ENCODE results near the gene ZNF442.
"Not testable (repeated sequence)": the region's sequence is repeated elsewhere in the genome, so short reads cannot be mapped to it uniquely, and the experiment has no call there.

Gene ZNF442

GRCh38 chr19:12365236-12366162 is at the start of gene ZNF442:
ZNF442 (minus strand) TSS chr19:12365683; CDS start chr19:12363631, 2,052 bp downstream.
- DNase-seq (ENCODE audit: low read depth, low spot score) = peak; percentile 77

GRCh38 chr19:12411893-12412292 is 46.4 kb upstream of the ZNF442 start:
- no peak for DNase-seq (ENCODE audit: low read depth, low spot score)

- DNase-seq (ENCODE audit: low read depth, low spot score) = peak; percentile 65
These were observed 35.4 kb upstream of the ZNF442 start, which contains the start of gene ZNF799 for GRCh38 chr19:12400633-12401502. ZNF799 (minus strand) TSS chr19:12401271; CDS start chr19:12401070, 201 bp downstream.

GRCh38 chr19:12399901-12400632 is 34.6 kb upstream of the ZNF442 start:
- not testable (repeated sequence) for DNase-seq (ENCODE audit: low read depth, low spot score)

- not testable (repeated sequence) for DNase-seq (ENCODE audit: low read depth, low spot score)
These were observed 25.7 kb upstream of the ZNF442 start for GRCh38 chr19:12391148-12391547.

- not testable (repeated sequence) for DNase-seq (ENCODE audit: low read depth, low spot score)
These were observed 20.9 kb upstream of the ZNF442 start for GRCh38 chr19:12386365-12386764.

GRCh38 chr19:12380444-12380737 is 14.9 kb upstream of the ZNF442 start:
- DNase-seq (ENCODE audit: low read depth, low spot score) = no peak

GRCh38 chr19:12379732-12380443 is 14.4 kb upstream of the ZNF442 start:
- DNase-seq (ENCODE audit: low read depth, low spot score) = no peak

GRCh38 chr19:12374026-12374425 is 8.5 kb upstream of the ZNF442 start:
- DNase-seq (ENCODE audit: low read depth, low spot score) = no peak

- DNase-seq (ENCODE audit: low read depth, low spot score) = no peak
These were observed 870 bp downstream of the ZNF442 start for GRCh38 chr19:12364391-12365235.

GRCh38 chr19:12362236-12362635 is 3.2 kb downstream of the ZNF442 start:
- DNase-seq (ENCODE audit: low read depth, low spot score) = not testable (repeated sequence)

- DNase-seq (ENCODE audit: low read depth, low spot score) = no peak
These were observed 12.1 kb downstream of the ZNF442 start for GRCh38 chr19:12353375-12353774.

GRCh38 chr19:12350890-12351197 is 14.6 kb downstream of the ZNF442 start:
- DNase-seq (ENCODE audit: low read depth, low spot score) = no peak

- DNase-seq (ENCODE audit: low read depth, low spot score) = no peak
These were observed 15.1 kb downstream of the ZNF442 start for GRCh38 chr19:12350185-12350889.

- no peak for DNase-seq (ENCODE audit: low read depth, low spot score)
These were observed 18.6 kb downstream of the ZNF442 start for GRCh38 chr19:12346896-12347295.

- no peak for DNase-seq (ENCODE audit: low read depth, low spot score)
These were observed 20.3 kb downstream of the ZNF442 start for GRCh38 chr19:12345197-12345596.

GRCh38 chr19:12333162-12334159 is 32.0 kb downstream of the ZNF442 start, which contains the start of gene ZNF563:
ZNF563 (minus strand) TSS chr19:12333633; CDS start chr19:12333482, 151 bp downstream.
- peak; percentile 97 for DNase-seq (ENCODE audit: low read depth, low spot score)
